ENCODE results near the gene PCDHGA5.
"Not testable (repeated sequence)": the region's sequence is repeated elsewhere in the genome, so short reads cannot be mapped to it uniquely, and the experiment has no call there.

DNA sequence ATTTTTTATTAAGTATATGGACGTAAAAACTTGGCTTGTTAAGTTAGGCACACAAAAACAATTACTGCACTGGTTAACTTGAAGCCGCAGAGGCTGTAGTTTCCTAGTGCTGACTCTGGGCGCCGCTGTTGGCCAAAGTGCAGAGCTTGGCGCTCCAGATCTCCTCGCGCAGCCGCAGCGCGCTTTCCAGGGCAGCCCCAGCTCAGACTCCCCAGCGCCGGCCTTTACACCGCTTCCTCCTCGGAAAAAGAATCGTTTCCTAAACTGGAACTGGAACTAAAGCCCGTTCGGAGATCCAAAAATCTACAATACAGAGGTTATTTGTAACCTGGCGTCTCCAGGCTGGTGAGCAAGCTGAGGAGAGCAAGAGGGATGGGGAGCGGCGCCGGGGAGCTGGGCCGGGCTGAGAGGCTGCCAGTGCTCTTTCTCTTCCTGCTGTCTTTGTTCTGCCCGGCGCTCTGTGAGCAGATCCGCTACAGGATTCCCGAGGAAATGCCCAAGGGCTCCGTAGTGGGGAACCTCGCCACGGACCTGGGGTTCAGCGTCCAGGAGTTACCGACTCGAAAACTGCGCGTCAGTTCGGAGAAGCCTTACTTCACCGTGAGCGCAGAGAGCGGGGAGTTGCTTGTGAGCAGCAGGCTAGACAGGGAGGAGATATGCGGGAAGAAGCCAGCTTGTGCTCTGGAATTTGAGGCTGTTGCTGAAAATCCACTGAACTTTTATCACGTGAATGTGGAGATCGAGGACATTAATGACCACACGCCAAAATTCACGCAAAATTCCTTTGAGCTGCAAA is 34.0 kb downstream of the PCDHGA5 start, which contains the start of gene PCDHGB5:
- not testable (repeated sequence) for TF ChIP-seq POLR2A (IDR thresholded peaks at IDR 0.05)
- TF ChIP-seq, protein P1, sequence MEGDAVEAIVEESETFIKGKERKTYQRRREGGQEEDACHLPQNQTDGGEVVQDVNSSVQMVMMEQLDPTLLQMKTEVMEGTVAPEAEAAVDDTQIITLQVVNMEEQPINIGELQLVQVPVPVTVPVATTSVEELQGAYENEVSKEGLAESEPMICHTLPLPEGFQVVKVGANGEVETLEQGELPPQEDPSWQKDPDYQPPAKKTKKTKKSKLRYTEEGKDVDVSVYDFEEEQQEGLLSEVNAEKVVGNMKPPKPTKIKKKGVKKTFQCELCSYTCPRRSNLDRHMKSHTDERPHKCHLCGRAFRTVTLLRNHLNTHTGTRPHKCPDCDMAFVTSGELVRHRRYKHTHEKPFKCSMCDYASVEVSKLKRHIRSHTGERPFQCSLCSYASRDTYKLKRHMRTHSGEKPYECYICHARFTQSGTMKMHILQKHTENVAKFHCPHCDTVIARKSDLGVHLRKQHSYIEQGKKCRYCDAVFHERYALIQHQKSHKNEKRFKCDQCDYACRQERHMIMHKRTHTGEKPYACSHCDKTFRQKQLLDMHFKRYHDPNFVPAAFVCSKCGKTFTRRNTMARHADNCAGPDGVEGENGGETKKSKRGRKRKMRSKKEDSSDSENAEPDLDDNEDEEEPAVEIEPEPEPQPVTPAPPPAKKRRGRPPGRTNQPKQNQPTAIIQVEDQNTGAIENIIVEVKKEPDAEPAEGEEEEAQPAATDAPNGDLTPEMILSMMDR (IDR thresholded peaks at IDR 0.05), result not testable (repeated sequence)
